GM18511 (cell line): ENCODE measurements around the gene ZNF692.

ENCODE experiments used
- ATAC-seq: cut with Tn5 transposase; IDR thresholded peaks from one replicate; pipeline ENCODE4 v1.9.1; 2021; ENCODE audit warnings: mild to moderate bottlenecking, moderate library complexity; ENCODE audit not compliant: unreplicated experiment

The ZNF692 gene

DNA sequence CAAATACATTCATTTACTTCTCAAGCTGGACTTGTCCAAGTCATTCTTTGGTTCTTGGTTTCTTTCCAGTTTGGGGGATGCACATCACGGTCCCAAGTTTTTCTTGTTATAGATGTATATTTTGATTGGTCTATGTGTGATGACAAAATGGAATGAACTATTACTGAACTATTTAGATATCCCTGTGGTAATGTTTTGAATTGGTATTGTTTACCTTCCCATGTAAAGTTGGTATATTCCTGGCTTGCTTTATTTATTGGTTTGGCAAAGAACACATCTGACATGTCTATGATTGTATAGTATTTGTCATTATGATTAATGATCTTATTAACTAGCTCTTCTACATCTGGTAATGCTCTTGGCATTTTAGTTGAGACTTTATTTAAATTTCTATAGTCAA is 22.4 kb upstream of the ZNF692 start:
- ATAC-seq = no peak

DNA sequence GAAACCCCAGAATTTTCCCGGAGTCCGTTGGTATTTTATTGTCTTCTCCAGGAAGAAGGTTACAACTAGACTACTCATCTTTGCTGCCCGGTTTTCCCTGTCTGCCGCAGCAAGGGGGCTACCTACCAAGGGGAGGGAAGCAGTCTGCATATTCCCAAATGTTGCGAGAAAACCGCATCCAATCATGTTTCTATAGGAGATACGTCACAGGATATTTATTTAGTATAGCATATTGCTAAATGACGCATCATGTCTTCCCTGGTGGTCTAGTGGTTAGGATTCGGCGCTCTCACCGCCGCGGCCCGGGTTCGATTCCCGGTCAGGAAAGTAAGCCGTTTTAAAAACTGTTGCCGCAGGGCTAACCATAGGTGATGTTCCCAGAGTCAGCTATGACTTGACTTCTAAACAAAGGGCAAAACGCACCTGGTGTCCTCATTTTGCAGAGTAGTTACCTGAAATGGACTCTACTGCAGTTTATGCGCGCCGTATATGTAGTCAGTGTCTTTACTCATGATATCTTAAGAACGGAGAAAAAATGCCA is 15.2 kb upstream of the ZNF692 start:
- ATAC-seq = peak; percentile 73

DNA sequence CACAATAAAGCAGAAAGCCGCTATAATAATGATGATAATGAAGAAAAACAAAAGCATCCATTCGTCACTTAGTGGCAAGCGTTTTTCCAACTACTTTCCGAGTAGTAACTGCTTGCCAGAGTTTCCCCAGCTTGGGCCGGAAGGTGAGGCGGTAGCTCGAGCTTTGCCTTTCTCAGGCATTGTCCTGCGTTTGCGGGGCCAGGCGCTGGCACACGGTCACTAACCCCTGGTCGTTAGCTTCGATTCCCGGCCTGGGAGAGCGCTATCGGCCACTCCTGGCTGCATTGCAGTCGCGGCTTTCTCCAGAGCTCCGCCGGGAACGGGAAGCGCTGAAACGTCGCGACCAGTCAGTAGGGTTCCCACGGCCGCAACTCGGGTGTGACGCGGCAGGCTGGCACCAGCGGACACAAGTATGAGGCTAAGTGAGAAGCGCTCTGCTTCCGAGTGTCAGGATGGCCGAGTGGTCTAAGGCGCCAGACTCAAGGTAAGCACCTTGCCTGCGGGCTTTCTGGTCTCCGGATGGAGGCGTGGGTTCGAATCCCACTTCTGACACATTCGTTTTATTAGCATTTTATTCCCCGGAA is 14.6 kb upstream of the ZNF692 start:
- ATAC-seq = peak; percentile 84

DNA sequence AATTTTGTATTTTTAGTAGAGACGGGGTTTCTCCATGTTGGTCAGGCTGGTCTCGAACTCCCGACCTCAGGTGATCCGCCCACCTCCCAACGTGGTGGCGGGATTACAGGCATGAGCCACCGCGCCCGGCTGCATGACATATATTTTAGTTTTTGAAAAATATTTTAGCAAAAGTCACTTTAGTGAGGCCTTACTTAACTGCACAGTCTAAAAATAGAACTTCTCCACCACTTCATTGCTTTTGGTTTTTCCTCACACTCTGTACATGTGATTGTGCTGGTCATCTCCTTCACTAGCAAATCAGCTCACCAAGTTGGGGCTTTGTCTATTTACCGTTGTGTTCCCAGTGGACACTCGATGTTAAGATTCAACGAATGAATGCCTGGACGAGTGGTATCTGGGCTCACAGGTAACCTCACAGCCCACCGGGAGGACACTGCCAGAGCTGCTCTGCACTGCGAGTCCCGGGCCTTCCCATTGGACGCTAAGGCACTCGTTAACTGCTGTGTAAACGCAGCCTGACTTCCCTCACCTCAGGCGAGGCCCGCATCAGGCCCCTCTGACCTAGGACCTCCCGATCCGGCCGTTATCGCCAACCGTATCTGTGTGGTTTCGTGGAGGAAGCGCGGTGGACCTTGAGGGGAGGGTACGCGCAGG is 14.0 kb upstream of the ZNF692 start:
- peak; percentile 53 for ATAC-seq

DNA sequence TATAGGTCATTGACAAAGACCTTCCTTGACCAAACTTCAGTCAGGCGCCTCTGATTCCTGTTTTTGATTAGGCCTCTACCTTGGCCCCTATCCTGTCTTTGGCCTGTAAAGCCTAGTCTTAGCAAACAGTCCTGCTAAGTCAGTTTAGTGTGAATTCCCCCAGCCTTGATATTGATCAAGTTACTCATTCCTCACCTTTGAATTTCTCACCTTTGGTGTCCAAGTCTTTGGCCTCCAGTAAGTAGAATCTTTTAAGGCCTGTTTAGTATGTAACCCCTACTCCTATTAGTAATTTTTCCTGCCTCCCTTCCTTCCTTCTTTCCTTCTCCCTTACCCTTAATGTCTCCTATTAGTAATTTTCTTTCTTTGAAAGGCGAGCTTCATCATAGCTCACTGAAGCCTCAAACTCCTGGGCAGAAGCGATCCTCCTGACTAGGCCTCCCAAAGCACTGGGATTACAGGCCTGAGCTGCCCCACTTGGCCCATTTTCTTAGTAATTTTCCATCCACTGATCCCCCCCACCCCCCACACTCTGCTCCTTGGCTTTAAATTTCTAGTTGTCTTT is 13.0 kb upstream of the ZNF692 start:
- no peak for ATAC-seq

DNA sequence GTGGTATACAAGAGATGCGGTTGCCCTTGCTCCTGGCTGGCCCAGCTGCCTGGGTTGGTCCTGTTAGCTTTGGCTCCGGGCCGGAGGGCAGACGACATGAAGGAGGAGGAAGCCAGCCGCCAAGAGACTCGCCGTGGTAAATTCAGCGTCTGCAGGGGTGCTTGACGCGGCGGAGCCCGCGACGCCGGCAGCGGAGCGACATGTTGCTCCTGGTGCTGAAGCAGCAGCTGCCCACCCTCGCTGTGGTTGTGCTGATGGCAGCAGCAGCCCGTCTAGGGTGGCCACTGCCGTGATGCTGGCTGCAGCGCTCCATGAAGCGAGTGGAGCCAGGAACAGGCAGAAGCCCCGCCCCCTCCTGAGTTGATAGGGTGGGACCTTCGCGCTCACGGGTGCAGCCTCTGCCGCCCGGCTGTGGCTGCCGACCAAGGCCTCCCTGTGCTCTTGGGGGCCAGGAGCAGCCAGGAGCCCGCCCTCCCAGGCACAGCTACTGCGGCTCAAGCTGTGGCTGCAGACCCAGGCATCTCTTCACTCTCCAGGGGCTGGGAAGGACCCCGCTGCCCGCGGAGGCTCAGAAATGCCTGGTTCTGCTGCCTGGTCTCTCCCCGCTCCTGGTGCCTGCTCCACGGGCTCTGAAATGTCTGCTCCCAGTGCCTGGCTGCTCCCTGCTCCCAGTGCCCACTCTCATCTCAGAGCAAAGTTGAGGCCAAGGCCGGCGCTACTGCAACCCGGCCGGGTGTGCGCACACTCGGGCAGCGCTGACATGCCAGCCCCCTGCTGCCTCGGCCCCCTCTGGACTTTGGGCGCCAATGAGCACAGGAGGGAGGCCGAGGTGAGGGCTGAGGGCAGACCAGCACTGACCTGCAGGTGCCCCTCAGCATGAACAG is 4.4 kb upstream of the ZNF692 start:
- ATAC-seq = peak; percentile 67

DNA sequence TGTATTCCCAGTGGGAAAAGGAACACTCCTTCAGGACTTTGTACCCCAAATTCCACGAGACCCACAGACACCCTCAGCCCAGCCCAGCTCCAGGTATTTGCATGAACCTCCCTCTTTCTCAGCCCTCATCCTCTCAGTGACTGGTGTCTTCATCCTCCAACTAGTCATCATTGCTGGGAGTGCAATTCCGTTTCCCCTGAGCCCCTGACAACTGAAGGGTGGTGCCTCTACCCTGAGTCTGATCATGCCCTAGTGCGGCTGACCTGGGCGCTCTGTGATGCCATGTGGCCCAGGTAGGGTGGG is 3.8 kb upstream of the ZNF692 start:
- peak; percentile 14 for ATAC-seq

DNA sequence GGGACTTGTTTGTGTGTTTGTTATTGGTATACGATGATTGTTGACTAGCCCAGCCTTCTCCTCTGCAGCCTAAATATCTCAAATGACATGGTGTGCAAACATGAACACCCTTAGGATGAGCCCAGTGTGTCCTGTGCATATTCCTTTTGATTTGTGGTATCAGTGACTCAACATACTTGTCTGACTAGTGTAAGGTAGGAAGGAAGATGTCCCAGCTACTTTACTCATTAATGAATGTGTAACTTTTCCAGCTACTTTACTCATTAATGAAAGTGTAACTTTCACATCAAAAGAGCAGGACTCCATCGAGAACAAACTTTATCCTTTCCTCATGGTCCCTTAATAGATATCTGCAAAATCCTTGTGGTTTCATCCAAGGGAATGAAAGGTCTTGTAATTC is 2.7 kb upstream of the ZNF692 start:
- no peak for ATAC-seq

DNA sequence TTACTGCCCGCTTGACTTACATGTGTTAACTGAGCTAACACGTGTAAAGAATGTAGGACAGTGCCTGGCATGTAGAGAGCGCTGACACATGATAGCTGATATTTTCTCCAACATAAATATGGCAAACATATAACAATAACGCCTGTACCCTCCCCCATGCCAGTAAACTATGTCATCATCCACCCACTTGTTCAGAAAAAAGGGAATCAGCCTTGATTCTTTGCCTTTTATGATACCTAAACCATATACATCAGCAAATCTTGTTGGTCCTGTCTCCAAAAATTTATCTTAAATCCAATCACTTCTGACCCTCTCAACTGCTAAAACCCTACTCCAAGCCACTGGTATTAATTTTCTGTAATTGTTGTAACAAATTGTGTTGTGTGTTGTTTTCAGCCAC is 1.1 kb upstream of the ZNF692 start:
- ATAC-seq = no peak

DNA sequence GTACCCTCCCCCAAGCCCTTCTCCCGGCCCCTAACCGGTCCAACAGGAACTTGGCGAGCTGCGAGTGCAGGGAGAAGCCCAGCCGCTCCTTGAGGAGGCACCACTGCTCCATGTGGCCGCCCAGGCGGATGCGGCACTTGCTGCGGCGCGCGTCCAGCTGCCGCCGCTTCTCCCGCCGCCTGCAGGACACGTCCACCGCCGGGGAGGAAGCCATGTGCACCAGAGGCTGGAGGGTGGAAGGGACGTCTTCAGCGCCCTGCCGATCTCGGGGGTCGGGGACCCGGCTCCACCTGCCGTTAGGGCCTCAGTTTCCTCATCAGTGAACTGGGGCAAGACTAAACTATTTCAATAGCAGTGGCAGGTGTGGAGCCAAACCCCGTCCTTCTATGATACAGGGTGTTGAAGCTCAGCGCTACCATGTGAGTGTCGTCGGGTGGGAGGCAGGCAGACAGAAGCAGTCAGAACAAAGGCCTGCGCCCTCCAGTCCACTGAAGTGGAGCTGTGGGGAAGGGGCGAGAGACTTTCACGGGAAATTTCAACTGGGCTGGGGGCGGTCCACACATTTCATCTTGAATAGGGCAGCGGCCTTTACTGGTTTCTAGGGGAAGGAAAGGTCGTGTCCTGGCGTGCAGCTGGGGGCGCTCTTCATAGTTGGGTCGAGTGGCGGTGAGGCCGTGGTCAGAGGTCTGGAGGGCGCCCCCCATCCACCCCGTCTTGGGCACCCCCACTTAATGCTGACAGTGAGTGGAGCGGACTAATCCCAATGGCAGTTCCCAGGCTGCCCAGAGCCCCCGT is 592 bp downstream of the ZNF692 start:
- peak; percentile 57 for ATAC-seq

DNA sequence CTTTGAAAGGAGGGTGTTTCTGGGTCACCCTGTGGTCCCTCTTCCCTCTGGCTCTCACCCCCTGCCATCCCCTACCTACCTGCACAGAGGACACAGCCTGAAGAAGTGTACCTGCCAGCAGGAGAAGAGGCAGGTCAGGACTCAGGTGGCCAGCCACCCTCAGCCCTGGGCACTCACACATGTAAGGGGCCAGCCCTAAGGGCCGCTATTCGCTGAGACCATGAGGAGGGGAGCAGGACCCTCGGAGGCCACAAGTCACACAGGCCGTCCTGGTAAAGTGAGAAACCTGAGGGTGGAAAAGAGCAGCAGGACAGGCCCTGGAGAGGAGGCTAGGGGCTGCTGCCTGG is 1.2 kb downstream of the ZNF692 start:
- no peak for ATAC-seq

DNA sequence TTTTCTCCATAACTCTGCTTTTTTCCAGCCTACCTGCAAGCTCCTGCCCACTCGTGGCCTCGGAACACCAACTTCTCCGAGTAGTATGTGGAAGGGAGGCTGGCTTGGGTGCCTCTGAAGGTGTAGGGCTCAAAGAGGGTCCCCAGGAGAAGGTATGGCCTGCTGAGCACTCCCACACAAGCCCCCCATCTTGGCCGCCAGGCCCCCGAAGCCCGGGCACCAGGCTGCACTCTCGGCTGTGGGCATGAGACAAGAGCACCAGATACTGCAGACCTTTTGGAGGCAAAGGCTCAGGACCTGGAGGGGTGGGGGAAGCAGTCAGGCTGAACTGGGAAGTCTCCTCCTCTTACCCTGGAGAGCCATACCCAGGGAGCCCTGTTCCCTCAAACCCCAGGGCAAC is 1.7 kb downstream of the ZNF692 start:
- ATAC-seq = no peak

DNA sequence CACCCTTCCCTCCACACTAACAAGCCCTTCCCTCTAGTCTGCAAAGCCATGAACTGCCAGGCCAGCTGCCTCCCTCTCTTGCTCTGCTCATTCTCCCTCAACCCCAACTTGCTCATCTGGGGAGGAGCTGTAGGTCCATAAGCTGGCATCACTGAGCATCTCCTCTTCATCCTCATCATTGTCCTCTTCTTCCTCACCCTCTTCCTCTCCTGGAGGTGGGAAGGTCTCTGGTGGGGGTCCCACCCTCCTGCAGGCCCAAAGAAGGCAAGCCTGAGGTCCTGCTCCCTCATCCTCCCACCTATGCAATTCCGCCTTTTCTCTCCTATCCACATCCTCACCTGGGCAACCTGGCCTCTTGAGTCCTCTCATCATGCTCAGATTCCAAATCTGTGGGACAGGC is 2.7 kb downstream of the ZNF692 start:
- no peak for ATAC-seq

DNA sequence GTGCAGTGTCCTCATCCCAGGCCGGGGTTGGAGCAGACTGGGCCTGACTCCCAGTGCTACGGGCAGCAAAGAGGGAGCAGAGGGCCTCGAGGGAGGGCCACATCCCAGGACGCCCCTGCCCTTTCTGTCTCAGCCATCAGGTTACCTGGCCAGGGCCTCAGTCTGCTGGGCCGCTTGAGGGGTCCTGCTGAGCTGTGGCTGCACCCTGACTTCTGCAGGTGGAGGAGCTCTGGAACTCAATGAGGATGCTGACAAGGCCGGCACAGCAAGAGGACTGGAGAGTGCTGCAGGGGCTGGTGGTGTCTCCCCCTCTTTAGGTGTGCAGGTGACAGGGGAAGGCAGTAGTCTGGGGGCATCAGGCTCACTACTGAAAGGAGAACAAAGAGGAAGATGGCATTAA is 3.3 kb downstream of the ZNF692 start:
- no peak for ATAC-seq

DNA sequence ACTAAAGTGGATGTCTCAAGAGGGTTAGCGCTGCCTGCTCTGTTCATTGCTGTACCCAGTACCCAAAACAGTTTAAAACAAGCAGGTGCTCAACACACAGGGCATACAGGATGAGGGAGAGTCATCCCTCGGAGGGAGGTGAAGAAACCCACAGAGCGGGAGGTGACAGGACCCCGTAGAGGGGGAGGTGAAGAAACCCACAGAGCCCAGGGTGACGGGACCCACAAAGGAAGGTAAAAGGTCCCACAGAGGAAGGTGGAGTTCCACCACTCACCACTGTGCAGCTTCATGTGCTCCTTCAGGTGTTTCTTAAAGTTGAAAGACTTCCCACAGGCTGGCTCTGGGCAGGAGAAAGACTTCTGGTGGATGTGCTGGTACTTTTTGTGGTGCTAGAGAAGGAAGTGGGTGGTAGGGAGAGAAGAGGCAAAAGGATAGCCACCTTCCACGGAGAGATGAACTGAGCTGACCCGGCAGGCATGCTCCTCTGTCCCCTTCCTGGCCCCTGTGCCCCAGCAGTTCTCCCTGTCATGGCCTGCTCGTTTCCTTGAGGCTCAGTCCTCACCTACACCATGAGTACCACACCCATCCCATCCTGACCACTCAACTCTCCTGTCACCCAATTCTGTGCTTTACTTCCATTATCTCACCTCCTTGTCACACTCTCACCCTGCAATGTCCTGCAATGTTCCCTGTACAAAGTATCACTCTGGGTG is 5.1 kb downstream of the ZNF692 start:
- ATAC-seq = no peak

DNA sequence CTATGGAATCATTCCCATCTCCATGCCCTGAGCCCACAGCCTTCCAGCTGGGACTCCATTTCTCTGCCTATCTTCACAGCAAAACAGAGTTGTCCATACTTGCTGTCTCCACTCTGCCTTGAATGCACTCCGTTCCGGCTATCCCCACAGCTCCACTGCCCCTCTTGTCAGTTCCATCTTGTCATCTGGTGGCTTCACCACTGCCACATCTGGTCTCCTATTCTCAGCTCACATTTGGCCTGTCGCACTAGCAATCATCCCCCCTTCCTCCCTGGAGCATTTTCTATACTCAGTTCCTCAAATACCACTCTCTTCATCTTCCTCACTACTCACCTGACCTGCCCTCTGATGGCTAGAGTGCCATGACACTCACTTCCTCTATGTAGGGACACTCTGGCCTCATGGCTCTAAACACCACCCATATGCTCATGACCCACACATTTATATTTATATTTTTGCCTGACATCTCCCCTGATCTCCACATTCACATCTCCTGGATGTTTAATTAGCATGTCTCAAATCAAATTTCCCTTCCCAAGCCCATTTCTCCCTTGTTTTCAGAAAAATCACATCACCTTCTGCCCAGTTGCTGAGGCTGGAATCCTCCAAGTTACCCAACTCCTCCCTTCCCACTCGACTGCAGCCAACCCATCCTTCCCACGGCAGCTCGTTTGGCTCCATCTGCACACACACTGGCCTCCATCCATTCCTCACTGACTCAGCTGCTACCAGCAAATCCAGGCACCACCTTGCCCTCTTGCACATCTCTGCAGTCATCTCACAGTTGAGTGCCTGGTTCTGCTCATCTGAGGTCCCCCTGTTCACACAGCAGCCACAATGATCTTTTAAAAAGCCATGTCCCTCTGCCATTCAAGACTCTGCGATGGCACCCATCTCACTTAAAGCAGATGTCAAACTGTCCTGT is 6.1 kb downstream of the ZNF692 start:
- ATAC-seq = peak; percentile 41

DNA sequence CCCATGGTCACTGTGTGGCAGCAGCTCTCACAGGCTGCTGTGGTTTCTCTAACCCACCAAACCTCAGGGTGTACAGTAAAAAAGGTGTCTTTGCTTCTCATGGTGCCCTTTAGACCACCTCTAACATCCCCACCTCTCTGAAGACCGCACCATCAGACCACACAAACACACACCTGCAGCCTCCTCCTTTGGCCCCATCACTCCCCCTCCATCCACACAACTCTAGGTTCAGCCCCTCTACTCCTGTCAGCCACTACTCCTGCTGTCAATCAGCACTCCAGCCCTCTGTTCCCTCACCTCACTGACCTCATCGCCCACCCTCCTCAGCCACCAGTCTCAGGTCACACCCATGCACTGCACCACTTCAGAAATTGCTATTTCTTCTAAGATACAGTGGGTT is 7.5 kb downstream of the ZNF692 start:
- ATAC-seq = no peak

DNA sequence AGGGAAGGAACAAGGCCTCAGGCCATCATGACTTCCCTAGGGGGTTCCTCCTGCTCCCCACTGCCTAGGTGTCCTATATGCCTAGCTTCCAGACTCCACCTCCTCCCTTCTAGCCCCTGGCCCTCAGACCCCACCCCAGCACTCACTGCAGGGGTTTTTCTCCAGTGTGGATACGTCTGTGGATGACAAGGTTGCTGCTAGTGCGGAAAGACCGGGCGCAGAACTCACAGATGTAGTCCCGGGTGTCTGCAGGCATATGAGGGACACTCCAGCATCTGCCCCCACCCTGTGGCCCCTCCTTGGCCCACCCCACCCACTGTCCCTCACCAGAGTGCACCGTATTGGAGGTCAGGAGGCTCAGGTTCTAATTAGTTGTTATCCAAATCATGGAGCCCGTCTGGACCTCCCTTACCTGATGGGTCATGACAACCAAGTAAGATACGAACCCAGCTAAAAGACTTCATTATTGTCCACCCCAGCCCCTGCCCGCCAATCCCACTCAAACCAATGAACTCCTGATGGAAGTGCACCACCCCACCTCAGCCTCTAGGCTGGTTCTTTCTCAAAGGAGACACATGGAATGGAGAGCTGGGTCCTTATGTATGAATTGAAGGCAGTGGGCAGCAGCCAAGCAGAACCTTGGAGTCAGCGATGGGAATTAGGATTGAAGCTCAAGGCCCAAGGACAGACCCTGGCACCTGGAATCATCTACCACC is 8.2 kb downstream of the ZNF692 start:
- ATAC-seq = no peak

DNA sequence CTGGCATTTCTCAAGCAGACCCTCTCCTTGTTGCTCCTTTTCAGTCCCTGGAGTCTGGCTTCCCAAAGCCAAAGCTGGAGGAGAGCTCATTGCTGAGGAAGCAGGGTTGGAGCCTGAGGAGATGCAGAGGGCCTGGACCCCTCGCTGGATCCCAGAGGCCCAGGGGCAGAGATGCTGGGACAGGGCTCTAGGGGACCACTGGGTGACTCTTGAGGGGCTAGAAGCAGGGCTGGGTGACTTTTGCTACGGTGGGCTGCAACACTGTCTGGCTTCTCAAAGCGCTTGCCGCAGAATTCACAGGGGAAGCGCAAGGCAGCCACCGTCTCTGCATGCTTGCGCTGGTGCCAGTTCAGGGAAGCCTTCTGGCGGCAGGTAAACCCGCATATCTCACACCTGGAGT is 8.8 kb downstream of the ZNF692 start:
- ATAC-seq = no peak
